UCSD-AML1 (cell line): ENCODE measurements around the gene CDK11A.
"Not testable (repeated sequence)": the region's sequence is repeated elsewhere in the genome, so short reads cannot be mapped to it uniquely, and the experiment has no call there.

ENCODE experiments used
- DNase-seq: peaks from one replicate; lab custom pipeline; 2025; ENCODE audit not compliant: unreplicated experiment; lab: John Stamatoyannopoulos, UW

The CDK11A gene

GRCh38 chr1:1754051-1754815 lies 30.1 kb upstream of the CDK11A start:
- no peak for DNase-seq

- DNase-seq: no peak
Measured at GRCh38 chr1:1753607-1754005, 29.4 kb upstream of the CDK11A start.

- no peak for DNase-seq
Measured at GRCh38 chr1:1752636-1753606, 28.8 kb upstream of the CDK11A start.

- DNase-seq: no peak
Measured at GRCh38 chr1:1752190-1752589, 28.0 kb upstream of the CDK11A start.

GRCh38 chr1:1749941-1750340 lies 25.8 kb upstream of the CDK11A start:
- DNase-seq: not testable (repeated sequence)

GRCh38 chr1:1748686-1749321 lies 24.6 kb upstream of the CDK11A start:
- DNase-seq: no peak

- DNase-seq: not testable (repeated sequence)
Measured at GRCh38 chr1:1746566-1746909, 22.4 kb upstream of the CDK11A start.

GRCh38 chr1:1745651-1746565 lies 21.8 kb upstream of the CDK11A start:
- DNase-seq: peak; percentile 74

DNA sequence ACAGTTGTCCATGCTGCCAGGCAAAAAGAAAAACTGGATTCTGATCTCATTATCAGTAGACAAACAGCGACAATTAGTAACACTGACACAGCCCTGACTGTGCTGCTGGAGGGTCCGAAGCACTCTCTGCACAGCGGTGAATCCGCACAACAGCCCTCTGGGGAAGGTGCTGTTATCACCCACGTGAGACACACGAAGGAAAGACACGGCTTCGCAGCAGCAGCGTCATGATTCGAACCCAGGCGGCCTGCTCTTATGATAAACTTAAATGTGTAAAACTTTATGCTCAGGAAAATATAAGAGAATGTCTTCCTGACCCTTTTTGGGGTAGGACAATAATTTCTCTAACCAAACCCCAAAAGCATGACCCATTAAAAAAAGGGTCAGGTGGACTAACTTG lies 18.4 kb upstream of the CDK11A start:
- DNase-seq: not testable (repeated sequence)

- DNase-seq: not testable (repeated sequence)
Measured at GRCh38 chr1:1741013-1741412, 16.9 kb upstream of the CDK11A start.

DNA sequence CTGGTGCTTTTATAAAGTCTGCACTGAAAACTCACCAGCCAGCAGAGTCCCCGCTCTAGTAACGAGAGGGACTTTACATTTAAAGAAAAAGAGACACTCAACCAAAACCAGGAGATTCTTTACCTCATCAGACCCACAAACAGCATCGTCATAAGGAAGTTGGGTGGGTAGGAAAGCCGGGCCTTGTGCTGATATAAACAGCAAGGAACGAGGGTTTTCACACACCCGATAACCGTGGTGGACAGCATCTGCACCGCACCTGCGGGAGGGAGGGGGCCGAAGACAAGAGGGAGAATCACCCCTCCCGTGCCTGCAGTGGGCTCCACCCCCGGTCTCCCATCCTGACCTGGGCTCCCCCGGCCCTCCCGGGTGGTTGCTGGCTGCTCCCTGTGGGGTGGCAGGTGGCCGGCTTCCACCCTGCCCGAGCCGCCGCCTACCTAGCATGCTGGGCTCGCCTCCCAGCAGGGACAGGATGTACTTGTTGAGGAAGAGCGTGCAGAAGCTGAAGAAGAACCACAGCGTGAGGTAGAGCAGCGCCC lies 14.7 kb upstream of the CDK11A start:
- DNase-seq: not testable (repeated sequence)

DNA sequence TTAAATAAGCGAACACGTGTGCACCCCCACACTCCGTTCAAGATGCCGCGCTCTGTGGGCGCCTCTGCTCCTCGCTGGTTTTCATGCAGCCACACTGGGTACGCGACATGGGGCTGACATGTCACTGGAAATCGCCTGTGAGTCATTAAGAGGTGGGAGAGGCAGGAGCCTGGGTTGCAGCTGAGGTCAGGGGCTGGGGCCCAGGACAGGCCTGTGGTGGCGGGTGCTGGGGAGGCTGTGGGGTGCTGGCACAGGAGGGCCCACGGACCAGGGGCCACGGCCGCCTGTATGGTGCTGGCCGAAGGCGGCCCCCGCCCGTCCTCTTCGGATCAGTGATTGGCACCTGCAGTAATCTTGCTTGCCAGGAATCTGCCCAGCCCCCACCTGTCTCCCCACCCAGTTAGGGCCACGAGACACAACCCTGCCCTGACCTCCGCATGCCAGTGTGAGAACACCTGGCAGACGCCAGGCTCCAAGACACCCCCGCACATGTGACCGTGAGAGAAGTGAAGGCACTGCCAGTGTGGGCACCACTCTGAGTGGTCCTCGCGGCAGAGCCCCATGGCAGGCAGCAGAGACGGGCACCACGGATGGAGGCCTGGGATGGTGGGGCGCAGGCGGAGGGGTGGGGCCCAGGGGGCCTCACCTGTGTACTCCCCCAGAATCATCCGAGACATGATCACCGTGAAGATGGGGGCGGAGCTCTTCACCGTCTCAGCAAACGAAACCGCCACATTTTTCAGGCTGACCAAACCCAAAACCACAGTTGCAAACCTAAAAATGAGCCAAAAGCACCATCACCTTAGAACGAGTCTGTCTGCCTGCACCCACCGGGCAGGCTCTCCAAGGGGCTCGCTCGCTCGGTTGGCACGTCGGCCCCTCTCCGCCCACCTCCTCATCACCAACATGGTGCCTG lies 13.8 kb upstream of the CDK11A start:
- not testable (repeated sequence) for DNase-seq

GRCh38 chr1:1732381-1732780 lies 8.2 kb upstream of the CDK11A start:
- no peak for DNase-seq

- no peak for DNase-seq
Measured at GRCh38 chr1:1730870-1731269, 6.7 kb upstream of the CDK11A start.

DNA sequence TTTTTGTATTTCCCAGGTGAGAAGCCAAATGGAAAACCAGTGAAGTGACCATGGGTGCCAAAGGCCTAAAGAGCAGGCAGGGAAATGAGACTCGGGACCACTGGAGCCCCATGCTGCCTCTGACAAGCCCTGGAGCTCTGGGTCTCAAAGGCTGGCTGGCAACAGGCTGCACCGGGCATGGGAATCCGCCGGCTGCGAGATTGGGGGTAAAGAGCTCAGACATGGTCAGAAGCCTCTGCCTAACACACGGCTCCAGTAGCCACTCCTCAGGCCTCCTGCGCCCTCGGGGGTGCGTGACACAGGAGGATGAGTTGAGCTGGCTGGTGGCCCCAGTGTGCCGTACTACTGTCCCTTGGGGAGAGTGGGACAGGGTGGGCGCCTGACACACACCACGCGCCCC lies 6.1 kb upstream of the CDK11A start:
- DNase-seq: not testable (repeated sequence)

GRCh38 chr1:1729116-1729816 lies 5.1 kb upstream of the CDK11A start:
- not testable (repeated sequence) for DNase-seq

DNA sequence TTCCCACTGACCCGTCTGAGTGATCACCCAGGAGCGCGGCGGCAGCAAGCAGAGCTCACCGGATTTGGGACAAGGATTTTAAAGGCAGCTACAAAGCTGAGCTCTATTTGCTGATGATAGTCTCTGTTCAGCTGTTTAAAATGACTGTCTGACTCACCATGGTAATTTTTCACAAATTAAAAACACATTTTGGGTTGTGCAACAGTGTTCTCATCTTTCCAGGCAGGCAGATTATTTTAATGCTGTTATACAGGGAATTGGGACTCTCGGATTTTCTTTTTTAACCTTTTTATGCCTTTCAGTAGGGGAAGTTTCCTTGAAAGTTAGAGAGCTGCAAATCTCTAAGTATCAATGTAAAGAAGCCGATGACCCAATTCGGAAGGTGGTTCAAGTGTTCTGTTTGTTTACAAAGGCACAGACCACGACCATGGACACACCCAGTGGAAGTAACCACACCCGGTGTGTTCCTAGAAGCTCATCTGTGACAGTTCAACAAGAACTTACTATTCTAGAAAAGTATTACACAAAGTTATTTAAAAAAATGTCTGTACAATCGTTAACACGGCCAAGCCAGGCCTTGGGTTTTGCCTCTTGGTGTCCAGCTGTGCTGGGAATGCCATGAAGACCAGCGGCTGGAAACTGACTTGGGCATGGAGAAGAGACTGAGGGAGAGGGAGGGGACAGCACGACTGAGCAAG lies 4.3 kb upstream of the CDK11A start:
- not testable (repeated sequence) for DNase-seq

DNA sequence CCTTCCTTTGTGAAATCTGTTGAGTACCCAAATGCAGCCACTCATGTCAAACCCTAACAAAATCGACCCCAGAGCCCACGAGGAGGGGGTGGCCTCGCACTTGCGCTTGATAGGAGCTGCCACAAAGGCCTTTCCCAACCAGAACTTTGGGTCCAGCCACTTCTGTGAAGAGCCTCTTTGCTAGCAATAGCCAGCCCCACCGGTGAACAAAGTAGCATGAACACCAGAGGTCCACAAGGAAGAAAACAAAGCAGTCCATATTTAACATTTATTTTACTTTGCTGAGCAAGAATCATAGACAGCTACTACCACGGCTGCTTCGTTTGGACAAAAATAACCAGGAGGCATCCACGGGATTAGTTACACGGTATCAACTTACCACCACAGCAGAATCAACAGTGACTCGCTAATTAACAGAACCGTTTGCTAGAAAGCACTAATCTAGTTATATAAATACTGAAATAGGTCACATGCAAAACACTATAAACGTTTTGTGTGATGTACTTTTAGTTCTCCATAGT lies 3.0 kb upstream of the CDK11A start:
- DNase-seq: not testable (repeated sequence)
